CD4-positive, alpha-beta T cell treated with Interleukin-2 at 100 ng/mL for 4 hours (primary cell): ENCODE measurements around the gene MAVS.

Experiments
- DNase-seq: peaks from one replicate; pipeline ENCODE4 v3.0.0-alpha.2; 2020; ENCODE audit warnings: low spot score

The MAVS gene

DNA sequence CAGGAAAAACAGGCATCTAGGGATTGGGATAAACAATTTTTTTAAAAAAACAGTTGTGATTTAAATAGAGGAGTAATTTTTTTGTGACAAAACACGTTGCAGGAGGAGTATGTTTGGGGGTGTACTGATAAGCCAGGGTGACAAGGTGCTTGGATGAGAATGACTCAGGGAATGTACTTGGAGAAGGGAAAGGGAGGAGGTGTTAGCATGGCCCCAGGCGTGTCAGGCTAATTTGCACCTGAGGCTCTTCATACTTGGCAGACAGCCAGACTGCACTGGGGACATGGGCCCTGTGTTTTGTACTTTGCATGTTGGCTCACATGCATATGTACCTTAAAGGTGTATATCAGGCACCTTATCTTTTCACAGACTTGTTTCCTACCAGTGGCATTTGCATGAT is 65.3 kb downstream of the MAVS start:
- DNase-seq = no peak

DNA sequence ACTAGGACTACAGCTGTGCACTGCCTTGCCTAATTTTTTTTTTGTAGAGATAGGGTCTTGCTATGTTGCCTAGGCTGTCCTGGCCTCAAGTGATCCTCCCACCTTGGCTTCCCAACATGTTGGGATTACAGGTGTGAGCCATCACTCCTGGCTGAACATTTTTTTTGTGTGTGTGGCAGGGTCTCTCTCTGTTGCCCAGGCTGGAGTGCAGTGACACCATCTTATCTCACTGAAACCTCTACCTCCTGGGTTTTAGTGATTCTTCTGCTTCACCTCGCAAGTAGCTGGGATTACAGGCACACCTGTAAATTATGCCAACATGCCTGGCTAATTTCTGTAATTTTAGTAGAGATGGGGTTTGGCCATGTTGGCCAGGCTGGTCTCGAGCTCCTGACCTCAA is 67.8 kb downstream of the MAVS start:
- DNase-seq = no peak

DNA sequence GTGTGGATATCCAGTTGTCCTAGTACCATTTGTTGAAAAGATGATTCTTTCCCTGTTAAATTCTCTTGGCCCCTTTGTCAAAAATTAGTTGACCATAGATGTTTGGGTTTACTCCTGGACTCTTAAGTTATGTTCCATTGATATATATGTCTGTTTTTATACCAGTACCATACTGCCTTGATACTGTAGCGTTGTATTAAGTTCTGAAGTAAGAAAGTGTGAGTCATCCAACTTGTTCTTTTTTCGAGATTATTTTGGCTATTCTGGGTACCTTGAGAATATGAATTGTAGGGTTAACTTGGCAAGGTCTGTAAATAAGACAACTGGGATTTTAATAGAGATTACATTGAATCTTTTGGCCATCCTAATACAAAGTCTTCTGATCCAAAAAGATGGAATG is 69.1 kb downstream of the MAVS start:
- DNase-seq = no peak

DNA sequence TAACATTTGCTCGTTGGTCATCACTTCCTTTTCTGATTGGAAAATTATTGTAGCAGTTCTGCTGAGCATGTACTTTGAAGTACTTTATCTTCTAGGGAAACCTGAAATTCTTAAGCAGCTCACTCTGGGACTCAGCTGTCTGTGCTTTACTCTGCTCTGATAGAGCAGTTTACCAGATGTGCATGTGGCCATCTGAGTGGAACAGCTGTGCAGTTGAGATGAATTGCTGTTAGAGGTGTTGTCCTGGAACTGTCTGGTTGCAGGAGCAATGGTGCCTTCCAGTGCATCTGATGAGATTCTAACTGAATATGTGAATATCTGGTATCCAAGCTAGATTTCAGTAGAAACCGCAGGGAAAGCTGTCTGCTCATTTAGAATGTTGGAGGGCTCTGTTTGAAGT is 69.7 kb downstream of the MAVS start:
- no peak for DNase-seq

DNA sequence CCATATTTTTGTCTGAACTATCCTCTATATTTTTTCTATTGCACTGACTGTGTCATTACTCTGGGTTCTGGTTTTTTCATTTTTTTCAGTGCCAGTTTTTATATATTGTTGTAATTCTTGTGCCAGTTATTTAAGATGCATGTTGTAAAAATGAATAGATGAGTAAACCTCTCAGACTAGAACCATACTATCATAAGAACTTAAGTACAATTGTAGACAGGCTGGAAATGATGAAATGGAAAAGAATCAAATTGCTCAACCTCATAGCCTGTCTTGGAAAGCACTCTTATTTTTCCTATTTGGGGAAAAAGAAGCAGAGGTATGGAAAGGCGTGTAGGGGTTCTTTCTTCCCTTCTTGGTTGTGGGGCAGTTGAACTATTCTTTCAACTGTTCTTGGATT is 72.7 kb downstream of the MAVS start:
- no peak for DNase-seq

DNA sequence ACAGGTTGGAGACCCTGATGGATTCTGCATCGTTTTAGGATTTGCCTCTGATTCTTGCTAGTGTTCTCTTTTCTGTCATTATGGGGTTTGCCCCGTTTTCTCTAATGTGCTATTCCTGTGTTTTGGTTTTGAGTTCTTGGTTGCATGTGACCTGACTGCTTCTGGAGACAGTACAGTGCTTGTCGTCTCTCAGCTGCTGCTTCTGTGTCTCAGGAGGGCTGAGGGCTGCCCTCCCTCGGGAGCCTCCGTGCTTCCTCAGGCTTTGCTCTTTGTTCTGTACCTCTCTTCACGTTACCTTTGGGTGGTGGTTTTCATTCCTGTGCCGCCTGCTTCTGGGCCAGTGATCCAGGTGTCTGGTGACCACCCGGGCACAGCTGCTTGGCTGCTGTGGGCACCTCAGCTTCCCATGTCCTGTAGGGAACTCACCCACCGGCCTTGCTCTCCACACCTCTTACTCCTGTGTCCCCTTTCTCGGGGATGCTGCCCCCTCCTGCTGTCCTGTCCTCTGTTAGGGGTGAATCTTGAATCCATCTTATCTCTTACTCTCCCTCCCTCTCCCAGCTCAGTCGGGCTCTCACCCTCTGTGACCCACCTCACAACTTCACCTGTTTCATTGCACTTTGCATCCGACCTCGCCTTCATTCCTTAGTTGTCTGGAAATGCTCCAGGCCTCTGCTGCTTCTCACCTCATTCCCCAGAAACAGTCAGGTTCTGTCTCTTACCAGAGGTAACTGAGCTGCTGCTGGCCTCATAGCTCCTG is 75.8 kb downstream of the MAVS start:
- DNase-seq = no peak

DNA sequence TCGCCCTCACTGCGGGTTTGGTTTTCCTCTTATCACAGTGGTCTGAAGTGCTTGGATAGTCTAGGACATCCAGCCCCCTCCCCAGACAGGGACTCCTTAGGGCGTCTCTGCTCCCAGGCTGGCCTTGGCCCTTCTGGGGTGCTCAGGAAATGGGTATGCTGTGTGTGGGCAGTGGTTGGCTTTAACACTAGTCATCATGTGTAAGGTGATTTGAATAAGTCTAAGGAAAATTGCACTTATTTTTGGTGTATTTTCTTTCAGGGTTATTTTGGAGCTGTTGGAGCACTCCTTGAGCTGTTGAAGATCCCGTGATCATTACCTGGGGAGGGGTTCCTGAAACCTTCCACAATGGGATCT is 76.3 kb downstream of the MAVS start:
- no peak for DNase-seq

DNA sequence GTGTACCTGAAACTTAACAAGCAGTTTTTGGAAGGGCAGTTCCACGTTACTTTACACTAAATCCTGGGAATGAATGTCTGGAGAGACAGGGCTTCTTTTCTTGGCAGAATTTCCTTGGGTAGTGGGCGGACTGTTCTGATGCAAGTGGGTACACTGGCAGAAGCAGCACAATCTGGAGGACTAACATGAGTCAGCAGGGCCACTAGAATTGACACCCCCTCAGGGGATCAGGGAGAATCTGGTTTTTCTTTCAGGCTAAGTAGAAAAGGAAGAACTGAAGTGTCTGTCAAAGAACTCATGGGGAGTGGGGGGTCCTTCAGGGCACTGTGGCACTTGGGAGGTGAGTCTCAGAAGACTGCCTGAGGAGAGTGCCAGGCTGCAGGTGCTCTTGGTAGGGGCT is 77.2 kb downstream of the MAVS start:
- no peak for DNase-seq

DNA sequence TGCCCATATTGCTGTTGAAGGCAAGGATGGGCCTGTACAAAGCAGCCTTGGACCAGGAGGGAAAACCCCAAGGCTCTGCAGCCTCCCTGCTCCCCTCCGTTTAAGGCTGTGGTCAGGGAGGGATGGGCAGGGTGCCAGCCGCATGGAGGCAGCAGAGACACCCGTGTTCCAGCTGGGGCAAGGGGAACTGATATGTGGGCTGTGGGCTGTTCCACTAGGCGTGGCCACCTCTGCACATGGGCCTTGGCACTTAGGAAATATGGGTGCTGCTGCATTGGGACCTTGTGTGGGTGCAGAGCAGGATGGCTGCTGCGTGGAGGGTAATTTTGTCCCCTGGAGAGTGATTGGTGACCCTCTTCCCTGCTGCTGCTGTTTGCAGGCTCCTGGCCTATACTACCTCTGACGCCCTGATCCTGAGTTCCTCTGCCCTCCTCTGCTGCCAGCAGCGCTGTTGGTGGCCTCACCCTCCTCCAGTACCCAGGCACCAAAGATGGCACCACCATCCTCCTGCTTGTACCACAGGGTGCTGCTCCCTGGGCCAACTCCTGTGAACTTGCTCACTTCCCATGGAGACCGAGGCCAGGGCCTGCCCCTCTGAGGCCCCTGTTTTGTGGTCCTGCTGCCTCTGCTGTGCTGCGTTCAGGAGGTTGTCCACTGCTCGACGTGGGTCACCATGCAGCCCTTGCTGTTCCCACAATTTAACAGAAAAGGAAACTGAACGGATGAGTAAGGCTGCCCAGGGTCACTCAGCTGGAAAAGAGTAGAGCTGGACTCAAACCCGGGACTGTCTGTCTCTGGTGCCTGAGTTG is 77.9 kb downstream of the MAVS start:
- no peak for DNase-seq

DNA sequence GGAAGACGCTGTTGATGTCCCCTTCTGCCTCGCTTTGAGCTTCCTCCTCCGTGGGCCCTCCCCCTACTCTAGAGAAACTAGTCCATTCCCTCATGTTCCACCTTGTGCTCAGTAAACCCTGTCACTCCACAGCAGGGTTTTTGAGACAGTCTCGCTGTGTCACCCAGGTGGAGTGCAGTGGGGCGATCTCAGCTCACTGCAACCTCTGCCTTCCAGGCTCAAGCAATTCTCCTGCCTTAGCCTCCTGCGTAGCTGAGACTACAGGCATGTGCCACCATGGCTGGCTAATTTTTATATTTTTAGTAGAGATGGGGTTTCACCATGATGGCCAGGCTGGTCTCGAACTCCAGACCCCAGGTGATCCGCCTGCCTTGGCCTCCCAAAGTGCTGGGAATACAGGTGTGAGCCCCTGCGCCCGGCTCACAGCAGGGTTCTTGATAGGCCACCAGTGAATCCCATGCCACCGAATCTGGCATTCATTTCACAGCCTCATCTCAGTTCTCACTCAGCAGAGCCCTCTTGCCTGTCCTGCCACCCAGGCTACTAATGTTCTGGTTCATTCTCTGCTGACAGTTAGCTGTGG is 78.6 kb downstream of the MAVS start:
- no peak for DNase-seq
